MCF 10A (cell line): ENCODE results near the gene SPAG16. TPM values are rescaled to one million over a fixed set of nuclear protein-coding genes. Genes with fewer than 3 reads are reported as not detected.

Experiments
- BruUV-seq: library from RNA; stranded (reverse); fragments of 400-500 nt; replicated peaks from 2 replicates; lab custom pipeline; 2021; lab: Mats Ljungman, UMichigan
- CTCF ChIA-PET: fragments of 300-600 bp; sonication (Branson Sonifier 250); formaldehyde crosslinking; extraction: SDS; loops from one replicate; lab custom pipeline; 2021; ENCODE audit warnings: antibody characterized with exemption, inconsistent platforms; lab: Yijun Ruan, JAX
- POLR2A ChIA-PET: fragments of 300-600, 350-650 bp; sonication (Branson Sonifier 250); formaldehyde crosslinking; extraction: SDS; loops from one replicate; lab custom pipeline; 2020; ENCODE audit warnings: antibody characterized with exemption, inconsistent platforms; lab: Yijun Ruan, JAX
- DNase-seq: peaks from one replicate; pipeline ENCODE4 v3.0.0-alpha.2; 2018; ENCODE audit not compliant: unreplicated experiment
- H3K27ac Mint-ChIP-seq: one replicate; pipeline ENCODE4 v1.8.0; 2022; ENCODE audit warnings: mild to moderate bottlenecking, low read depth, mixed read lengths; ENCODE audit not compliant: unreplicated experiment
- H3K27me3 Mint-ChIP-seq: one replicate; pipeline ENCODE4 v1.8.0; 2022; ENCODE audit warnings: mixed read lengths; ENCODE audit not compliant: insufficient read depth, unreplicated experiment
- H3K36me3 Mint-ChIP-seq: one replicate; pipeline ENCODE4 v1.8.0; 2022; ENCODE audit warnings: mild to moderate bottlenecking, moderate library complexity, mixed read lengths; ENCODE audit not compliant: insufficient read depth, unreplicated experiment
- H3K4me1 Mint-ChIP-seq: one replicate; pipeline ENCODE4 v1.8.0; 2022; ENCODE audit warnings: mixed read lengths; ENCODE audit not compliant: insufficient read depth, unreplicated experiment
- H3K4me3 Mint-ChIP-seq: one replicate; pipeline ENCODE4 v1.8.0; 2022; ENCODE audit warnings: mild to moderate bottlenecking, moderate library complexity, mixed read lengths; ENCODE audit not compliant: unreplicated experiment
- H3K9me3 Mint-ChIP-seq: one replicate; pipeline ENCODE4 v1.8.0; 2022; ENCODE audit warnings: mixed read lengths; ENCODE audit not compliant: unreplicated experiment
- intact Hi-C: fragments of 100-400 bp; cut with micrococcal nuclease; formaldehyde crosslinking; loops from 2 replicates; pipeline ENCODE4 v1.14.1; 2022
- total RNA-seq: library from RNA; stranded (reverse); gene quantifications from 2 replicates; pipeline ENCODE4 v1.2.3, GENCODE V29; 2022
- TF ChIP-seq, protein P1 (sequence below): fragments of 200-600 bp; IDR thresholded peaks from one replicate; pipeline ENCODE4 v1.8.0; 2022; ENCODE audit warnings: antibody characterized with exemption, mild to moderate bottlenecking; ENCODE audit not compliant: unreplicated experiment

The SPAG16 gene
- total RNA-seq, 1 experiment from 2014 or later: 11.5 TPM

- Mint-ChIP-seq H3K27me3 (no peaks in the 10 kb centered on the region), H3K4me1 (peaks cover 4% of the 10 kb centered on the region), H3K9me3 (no peaks in the 10 kb centered on the region), H3K36me3 (no peaks in the 10 kb centered on the region), H3K27ac (no peak overlapping the region), H3K4me3 (no peak overlapping the region)
- ChIA-PET CTCF (no interaction called here), POLR2A (no interaction called here)
- no peak for DNase-seq
- no TSS peak for BruUV-seq
- TF ChIP-seq, protein P1, sequence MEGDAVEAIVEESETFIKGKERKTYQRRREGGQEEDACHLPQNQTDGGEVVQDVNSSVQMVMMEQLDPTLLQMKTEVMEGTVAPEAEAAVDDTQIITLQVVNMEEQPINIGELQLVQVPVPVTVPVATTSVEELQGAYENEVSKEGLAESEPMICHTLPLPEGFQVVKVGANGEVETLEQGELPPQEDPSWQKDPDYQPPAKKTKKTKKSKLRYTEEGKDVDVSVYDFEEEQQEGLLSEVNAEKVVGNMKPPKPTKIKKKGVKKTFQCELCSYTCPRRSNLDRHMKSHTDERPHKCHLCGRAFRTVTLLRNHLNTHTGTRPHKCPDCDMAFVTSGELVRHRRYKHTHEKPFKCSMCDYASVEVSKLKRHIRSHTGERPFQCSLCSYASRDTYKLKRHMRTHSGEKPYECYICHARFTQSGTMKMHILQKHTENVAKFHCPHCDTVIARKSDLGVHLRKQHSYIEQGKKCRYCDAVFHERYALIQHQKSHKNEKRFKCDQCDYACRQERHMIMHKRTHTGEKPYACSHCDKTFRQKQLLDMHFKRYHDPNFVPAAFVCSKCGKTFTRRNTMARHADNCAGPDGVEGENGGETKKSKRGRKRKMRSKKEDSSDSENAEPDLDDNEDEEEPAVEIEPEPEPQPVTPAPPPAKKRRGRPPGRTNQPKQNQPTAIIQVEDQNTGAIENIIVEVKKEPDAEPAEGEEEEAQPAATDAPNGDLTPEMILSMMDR: no peak
- intact Hi-C loops: no loop called here
These were observed 977.4 kb downstream of the SPAG16 start for GRCh38 chr2:214261683-214262082.

DNA sequence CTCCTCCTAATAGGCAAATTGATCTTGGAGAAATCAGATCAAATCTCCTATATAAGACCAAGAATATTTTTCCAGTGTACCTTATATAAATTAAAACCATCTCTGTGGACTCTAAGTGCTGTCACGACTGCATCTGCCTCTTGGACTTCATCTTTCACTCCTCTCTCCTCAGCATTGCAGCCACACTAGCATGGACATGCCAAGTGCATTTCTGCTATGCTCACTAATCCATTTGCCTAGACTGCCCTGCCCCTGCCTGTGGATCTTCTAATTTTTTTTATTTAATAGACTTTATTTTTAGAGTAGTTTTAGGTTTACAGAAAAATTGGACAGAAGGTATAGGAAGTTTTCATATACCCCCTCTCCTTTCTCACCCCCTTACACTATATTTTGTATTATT lies 979.9 kb downstream of the SPAG16 start:
- Mint-ChIP-seq H3K9me3 (no peaks in the 10 kb centered on the region), H3K4me3 (no peak overlapping the region), H3K4me1 (peaks cover 4% of the 10 kb centered on the region), H3K27me3 (no peaks in the 10 kb centered on the region), H3K27ac (no peak overlapping the region), H3K36me3 (no peaks in the 10 kb centered on the region)
- POLR2A ChIA-PET: no interaction called here
- CTCF ChIA-PET: no interaction called here
- intact Hi-C loops: no loop called here
- TF ChIP-seq, protein P1: no peak
- DNase-seq: no peak
- BruUV-seq: no TSS peak

- CTCF ChIA-PET: interaction anchor here (1.0 to 1.1 kb wide), 2 partner anchors 108 to 322 kb away, joined by 3 read pairs; no protein-coding TSS in a partner anchor
These were observed 981.8 kb downstream of the SPAG16 start for GRCh38 chr2:214265991-214266489.

DNA sequence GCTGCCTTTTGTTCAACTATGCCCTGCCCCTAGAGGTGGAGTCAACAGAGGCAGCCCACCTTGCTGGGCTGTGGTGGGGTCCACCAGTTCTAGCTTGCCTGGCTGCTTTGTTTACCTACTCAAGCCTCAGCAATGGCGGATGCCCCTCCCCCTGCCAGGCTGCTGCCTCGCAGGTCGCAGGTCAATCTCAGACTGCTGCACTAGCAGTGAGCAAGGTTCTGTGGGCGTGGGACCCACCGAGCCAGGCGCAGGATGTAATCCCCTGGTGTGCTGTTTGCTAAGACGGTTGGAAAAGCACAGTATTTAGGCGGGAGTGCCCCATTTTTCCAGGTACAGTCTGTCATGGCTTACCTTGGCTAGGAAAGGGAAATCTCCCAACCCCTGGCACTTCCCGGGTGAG lies 993.6 kb downstream of the SPAG16 start:
- no peak for DNase-seq
- peaks cover 8% of the 10 kb centered on the region for H3K9me3 Mint-ChIP-seq
- H3K27me3 Mint-ChIP-seq: no peaks in the 10 kb centered on the region
- CTCF ChIA-PET: no interaction called here
- TF ChIP-seq, protein P1: no peak
- no TSS peak for BruUV-seq
- H3K36me3 Mint-ChIP-seq: no peaks in the 10 kb centered on the region
- intact Hi-C loops: no loop called here
- no peaks in the 10 kb centered on the region for H3K4me1 Mint-ChIP-seq
- POLR2A ChIA-PET: no interaction called here
- H3K4me3 Mint-ChIP-seq: no peak overlapping the region
- no peak overlapping the region for H3K27ac Mint-ChIP-seq

More at GRCh38 chr2:214265991-214266489, 981.8 kb downstream of the SPAG16 start:
- H3K36me3 Mint-ChIP-seq: no peaks in the 10 kb centered on the region
- H3K4me1 Mint-ChIP-seq: peaks cover 3% of the 10 kb centered on the region
- H3K27me3 Mint-ChIP-seq: no peaks in the 10 kb centered on the region
- DNase-seq: no peak
- no peaks in the 10 kb centered on the region for H3K9me3 Mint-ChIP-seq
- TF ChIP-seq, protein P1: no peak
- BruUV-seq: no TSS peak
- POLR2A ChIA-PET: no interaction called here
- H3K27ac Mint-ChIP-seq: no peak overlapping the region
- intact Hi-C loops: no loop called here
- H3K4me3 Mint-ChIP-seq: no peak overlapping the region
